ENCODE data around the gene SLC16A12.

SLC16A12 gene

DNA sequence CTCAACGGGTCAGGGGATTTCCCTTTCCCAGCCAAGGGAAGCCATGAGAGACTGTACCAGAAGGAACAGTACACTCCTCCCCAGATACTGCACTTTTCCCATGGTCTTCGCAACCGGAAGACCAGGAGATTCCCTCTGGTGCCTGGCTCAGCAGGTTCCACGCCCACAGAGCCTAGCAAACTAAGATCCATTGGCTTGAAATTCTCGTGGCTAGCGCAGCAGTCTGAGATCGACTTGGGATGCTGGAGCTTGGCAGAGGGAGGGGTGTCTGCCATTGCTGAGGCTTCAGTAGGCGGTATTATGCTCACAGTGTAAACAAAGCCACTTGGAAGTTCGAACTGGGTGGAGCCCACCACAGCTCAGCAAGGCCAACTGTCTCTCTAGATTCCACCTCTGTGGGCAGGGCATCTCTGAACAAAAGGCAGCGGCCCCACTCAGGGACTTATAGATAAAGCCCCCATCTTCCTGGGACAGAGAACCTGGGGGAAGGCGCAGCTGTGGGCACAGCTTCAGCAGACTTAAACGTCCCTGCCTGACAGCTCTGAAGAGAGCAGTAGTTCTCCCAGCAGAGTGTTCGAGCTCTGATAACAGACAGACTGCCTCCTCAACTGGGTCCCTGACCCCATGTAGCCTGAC lies 29.6 kb downstream of the SLC16A12 start:
- DNase-seq = no peak

- DNase-seq = no peak
Measured at GRCh38 chr10:89504691-89505090, 30.7 kb downstream of the SLC16A12 start.

- DNase-seq = no peak
Measured at GRCh38 chr10:89503652-89504370, 31.6 kb downstream of the SLC16A12 start.

DNA sequence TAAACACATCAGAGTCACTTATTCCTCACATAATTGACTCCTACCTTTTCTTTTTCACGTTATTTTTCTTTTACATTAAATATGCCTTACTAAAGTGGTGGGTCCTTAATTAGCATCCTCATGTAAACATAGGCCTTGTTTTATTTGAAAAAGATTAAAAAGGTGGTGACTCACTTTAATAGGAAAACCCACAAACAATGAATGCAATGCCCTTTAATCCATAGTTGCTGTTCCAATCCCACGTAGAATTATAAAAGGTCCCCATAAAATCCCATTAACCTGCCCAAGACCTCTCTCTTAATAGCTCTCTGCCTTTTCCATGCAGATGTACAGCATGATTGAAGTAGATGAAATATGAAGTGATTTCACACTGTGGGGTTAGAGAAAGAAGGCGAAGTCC lies 32.2 kb downstream of the SLC16A12 start:
- DNase-seq = no peak

DNA sequence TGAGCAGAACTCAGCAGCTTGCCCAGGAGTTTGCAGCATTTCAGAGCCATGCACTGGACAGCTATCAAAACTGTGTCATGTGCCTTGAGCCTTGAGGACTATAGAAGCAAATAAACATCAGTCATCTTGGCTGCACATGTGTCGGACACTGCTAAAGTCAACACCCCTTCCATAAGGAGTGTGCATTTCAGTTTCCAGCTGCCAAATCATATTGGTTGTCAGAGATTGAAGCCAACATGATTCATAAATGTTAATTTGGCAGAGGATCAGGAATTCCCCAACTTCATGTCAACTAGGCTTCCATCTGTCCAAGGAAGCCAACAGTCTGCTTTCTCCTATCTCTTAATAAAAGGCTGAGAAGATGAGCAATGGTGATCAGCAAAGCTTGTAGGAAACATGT lies 32.8 kb downstream of the SLC16A12 start:
- no peak for DNase-seq

- DNase-seq = no peak
Measured at GRCh38 chr10:89494575-89494974, 40.8 kb downstream of the SLC16A12 start.

DNA sequence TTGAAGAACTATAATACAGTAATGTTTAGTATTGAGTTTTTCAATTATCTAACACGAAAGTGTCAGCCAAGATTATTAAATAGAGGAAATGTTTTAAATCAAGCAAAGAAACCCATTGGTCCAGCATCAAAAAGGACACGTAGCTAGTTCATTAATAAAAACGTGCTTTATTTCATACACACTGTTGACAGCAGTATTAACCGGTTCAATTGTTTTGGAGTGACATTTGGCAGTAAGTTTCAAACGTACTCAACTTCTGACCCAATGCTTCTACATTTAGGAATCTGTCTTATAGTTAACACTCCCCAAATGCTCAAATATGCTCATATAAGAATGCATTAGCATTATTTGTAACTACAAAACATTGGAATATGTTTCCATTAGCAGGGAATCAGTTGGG lies 41.3 kb downstream of the SLC16A12 start:
- DNase-seq = no peak

DNA sequence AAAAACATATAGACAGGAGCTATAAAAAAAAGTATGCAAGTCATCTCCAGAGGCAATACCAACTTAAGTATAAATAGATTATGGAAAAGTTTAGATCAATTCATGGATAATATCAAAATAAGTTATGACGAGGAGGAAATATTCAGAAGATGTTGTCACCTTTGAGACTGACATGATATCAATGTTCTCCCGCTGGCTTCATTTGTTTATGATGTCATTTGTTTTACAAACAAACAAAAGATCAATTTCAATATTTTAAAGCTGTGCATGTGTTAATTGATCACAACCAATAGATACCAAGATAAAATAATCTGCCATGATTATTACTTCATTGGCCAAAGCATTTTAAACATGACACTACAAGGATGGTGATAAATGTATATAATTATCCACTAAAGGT lies 43.5 kb downstream of the SLC16A12 start:
- no peak for DNase-seq

DNA sequence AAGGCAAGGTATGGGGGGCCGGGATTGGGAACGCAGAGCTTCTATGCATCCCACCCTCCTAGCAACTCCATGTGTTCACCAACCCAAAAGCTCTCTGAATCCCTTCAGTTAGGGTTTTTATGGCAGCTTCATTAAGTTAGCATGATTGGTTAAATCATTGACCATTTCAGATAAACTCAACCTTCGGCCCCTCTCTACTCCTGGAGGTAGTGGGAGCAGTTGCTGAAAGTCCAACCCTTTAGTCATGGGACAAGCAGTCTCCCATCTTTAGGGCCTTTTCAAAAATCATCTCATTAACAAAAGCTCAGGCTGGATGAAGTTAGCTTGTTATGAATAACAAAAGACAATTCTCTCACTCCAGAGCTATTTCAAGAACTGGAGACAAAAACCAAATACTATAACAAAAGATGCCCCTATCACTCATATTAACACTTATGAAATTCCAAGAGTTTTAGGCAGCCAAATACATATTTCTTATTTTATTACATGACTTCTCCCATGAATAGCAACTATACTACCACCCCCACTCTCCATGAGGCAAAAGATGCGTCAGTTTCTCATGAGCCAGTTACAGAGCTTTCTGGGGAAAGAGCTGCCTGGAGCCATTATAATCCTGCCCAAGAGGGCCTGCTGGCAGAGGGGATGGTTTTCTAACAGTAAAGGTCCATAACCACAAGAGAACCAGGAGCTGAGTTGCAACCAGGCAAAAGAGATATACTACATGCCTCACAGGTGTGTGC lies 44.6 kb downstream of the SLC16A12 start:
- no peak for DNase-seq

DNA sequence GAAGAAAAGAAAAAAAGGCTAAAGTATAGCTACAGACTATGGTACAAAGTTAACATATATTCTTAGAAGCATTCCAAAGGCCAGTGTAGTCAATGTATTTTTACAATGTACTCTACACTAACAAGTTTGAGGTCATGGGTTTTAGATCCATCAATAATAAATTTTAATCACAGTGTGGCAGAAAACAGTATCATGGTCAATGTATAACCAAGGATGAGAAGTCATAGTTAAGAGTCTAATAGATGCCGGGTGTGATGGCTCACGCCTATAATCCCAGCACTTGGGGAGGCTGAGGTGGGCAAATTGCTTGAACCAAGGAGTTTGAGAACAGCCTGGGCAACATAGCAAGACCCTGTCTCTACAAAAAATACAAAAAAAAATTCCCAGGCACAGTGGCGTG lies 53.1 kb downstream of the SLC16A12 start:
- no peak for DNase-seq

DNA sequence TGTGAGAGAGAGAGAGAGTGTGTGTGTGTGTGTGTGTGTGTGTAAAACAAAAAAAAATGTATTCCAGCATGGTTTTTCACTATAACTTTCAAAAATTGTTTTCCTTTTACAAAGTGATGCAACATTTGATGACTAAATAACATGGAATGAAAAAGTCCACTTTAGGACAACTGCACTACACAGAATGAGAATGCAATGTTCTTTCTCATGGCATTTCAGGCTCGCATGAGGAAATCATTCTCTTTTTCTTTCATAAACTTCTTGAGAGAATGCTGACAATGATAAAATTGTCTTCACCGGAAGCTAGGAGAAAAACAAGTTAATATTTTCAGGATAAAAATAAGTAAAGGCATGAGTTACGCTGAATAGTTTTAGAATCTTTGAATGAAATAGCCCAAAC lies 53.7 kb downstream of the SLC16A12 start:
- no peak for DNase-seq

DNA sequence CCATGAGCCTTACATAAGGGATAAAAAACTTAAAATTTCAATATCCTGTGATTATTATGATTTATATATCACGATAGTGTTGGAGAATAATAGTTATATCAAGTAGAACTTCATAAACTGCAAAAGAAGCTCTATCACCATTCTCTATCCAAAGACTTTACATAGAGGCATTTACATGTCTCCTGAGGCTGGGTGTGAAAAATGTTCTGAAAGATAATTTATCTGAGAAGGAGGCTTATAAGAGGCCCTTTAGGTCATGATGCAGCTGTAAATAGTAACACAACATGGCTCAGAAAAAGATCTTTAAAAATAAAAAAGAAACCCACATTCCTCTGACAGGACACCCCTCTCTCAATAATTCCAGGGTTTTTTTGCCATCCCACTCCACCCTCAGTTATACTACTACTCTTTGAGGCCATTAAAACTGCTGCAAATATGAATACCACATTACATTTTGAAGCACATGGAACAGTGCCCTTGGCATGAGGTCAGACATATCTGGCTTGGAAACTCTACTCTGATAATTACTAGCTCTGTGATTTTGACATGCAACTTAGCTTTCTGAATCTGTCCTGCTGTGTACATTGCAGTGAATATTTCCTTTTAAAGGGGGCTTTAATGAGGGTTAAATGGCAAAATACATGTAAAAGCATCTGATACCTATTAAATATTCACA lies 55.5 kb downstream of the SLC16A12 start:
- no peak for DNase-seq

GRCh38 chr10:89478739-89479654 lies 56.4 kb downstream of the SLC16A12 start:
- no peak for DNase-seq

DNA sequence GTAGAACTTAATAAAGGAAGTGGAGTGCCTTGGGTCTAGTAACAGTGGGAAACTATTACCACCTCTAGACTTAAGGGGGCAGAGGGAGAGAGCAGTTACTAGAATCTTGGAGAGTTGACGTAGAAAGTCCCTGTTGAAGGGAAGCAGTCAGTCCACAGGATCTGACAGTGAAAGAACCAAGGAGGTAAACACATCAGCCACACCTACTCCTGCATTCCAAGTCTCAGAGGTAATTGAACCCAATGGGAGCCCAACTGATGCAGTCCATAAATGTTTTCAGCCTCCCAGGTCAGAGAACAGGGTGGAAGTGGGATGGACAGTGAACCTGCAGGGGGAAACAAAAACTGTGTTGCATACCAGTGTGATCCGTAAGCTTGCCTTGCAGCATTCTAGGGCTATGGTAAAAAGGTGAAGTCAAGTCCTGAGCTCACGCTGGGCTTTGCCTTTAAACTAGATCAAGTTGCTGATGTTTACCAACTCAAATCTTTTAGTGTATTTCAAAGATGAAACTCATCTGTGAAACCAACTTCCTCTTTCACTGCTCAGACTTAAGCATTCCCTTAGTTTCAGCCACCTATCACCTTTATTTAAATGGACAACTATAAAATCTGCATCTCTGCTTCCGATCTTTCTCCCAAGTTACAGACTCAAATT lies 57.2 kb downstream of the SLC16A12 start:
- no peak for DNase-seq

DNA sequence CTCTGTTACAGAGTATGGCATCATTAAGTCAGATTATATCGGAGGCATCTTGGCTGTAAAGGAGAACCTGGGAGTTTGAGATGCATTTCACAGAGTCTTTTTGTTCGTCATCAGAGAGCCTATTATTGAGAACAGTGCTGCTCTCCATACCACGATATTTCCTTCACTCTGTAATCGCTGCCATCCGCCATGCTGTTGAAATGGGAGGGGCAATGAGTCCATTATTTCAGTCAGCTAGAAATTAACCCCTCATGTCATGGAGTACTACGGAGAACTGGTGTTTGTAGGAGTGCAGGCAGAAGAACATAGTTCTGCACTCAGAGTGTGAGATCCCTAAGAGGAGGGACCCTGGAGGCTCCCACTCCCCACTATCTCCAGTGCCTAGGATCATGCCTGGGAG lies 59.2 kb downstream of the SLC16A12 start:
- no peak for DNase-seq

DNA sequence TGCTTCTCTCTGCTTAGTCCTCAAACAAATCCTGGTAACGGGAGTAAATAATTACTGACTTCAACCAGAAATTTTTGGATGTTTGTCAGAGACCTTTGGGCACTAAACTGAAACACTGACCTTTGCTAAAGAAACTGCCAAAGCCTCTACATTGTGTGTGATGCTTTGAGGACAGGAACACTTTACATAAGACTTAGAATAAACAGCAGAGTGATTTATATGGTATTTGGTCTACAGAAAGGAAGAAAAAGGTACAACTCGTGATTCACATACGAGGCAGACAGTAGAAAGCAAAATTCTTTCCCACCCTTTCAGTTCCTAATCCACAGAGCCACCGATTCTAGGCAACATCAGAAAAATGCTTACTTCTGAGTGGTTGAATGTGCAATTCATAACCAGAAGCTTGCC lies 59.8 kb downstream of the SLC16A12 start:
- DNase-seq = no peak

GRCh38 chr10:89475125-89475524 lies 60.3 kb downstream of the SLC16A12 start:
- no peak for DNase-seq

GRCh38 chr10:89474452-89474851 lies 60.9 kb downstream of the SLC16A12 start:
- no peak for DNase-seq

- no peak for DNase-seq
Measured at GRCh38 chr10:89471110-89471809, 64.1 kb downstream of the SLC16A12 start.

GRCh38 chr10:89470628-89471027 lies 64.8 kb downstream of the SLC16A12 start:
- DNase-seq = no peak

GRCh38 chr10:89469517-89469916 lies 65.9 kb downstream of the SLC16A12 start:
- DNase-seq = no peak

All from CD4-positive, alpha-beta T cell treated with Interleukin-21 for 1 hour (primary cell).